Measurements from ENCODE around the gene ZBTB44.
"Not testable (repeated sequence)": the region's sequence is repeated elsewhere in the genome, so short reads cannot be mapped to it uniquely, and the experiment has no call there.

The ZBTB44 gene

GRCh38 chr11:130282111-130282510 lies 32.6 kb downstream of the ZBTB44 start:
- no peak for ATAC-seq
- H3K27ac Mint-ChIP-seq = no peak overlapping the region
- DNase-seq = no peak
- no peaks in the 10 kb centered on the region for H3K27me3 Mint-ChIP-seq
- H3K36me3 Mint-ChIP-seq (ENCODE audit: low read depth) = peaks cover 55% of the 10 kb centered on the region
- no peak overlapping the region for H3K4me3 Mint-ChIP-seq
- peaks cover 24% of the 10 kb centered on the region for H3K9me3 Mint-ChIP-seq
- H3K4me1 Mint-ChIP-seq = peaks cover 20% of the 10 kb centered on the region

- not testable (repeated sequence) for DNase-seq, H3K4me3 Mint-ChIP-seq, H3K27me3 Mint-ChIP-seq, ATAC-seq, H3K27ac Mint-ChIP-seq
- peaks cover 19% of the 10 kb centered on the region for H3K4me1 Mint-ChIP-seq
- H3K36me3 Mint-ChIP-seq (ENCODE audit: low read depth) = peaks cover 51% of the 10 kb centered on the region
- H3K9me3 Mint-ChIP-seq = peaks cover 27% of the 10 kb centered on the region
Measured at GRCh38 chr11:130281341-130281740, 33.4 kb downstream of the ZBTB44 start.

GRCh38 chr11:130279989-130280388 lies 34.7 kb downstream of the ZBTB44 start:
- DNase-seq (no peak), ATAC-seq (no peak)
- Mint-ChIP-seq H3K4me3 (no peak overlapping the region), H3K4me1 (peaks cover 19% of the 10 kb centered on the region), H3K27ac (no peak overlapping the region), H3K36me3 (ENCODE audit: low read depth) (peaks cover 48% of the 10 kb centered on the region), H3K9me3 (peaks cover 27% of the 10 kb centered on the region), H3K27me3 (no peaks in the 10 kb centered on the region)

GRCh38 chr11:130278745-130279144 lies 36.0 kb downstream of the ZBTB44 start:
- Mint-ChIP-seq H3K4me3 (peak overlapping the region; percentile 2), H3K27ac (peak overlapping the region; percentile 21), H3K4me1 (peaks cover 21% of the 10 kb centered on the region), H3K27me3 (no peaks in the 10 kb centered on the region), H3K36me3 (ENCODE audit: low read depth) (peaks cover 42% of the 10 kb centered on the region), H3K9me3 (peaks cover 27% of the 10 kb centered on the region)
- ATAC-seq (peak; percentile 40), DNase-seq (no peak)

GRCh38 chr11:130278151-130278550 lies 36.6 kb downstream of the ZBTB44 start:
- Mint-ChIP-seq H3K27ac (peak overlapping the region; percentile 19), H3K4me1 (peaks cover 21% of the 10 kb centered on the region), H3K27me3 (no peaks in the 10 kb centered on the region), H3K9me3 (peaks cover 27% of the 10 kb centered on the region), H3K36me3 (ENCODE audit: low read depth) (peaks cover 41% of the 10 kb centered on the region), H3K4me3 (peak overlapping the region; percentile 45)
- DNase-seq (no peak), ATAC-seq (no peak)

- ATAC-seq = no peak
- Mint-ChIP-seq H3K27ac (no peak overlapping the region), H3K36me3 (ENCODE audit: low read depth) (peaks cover 8% of the 10 kb centered on the region), H3K9me3 (peaks cover 5% of the 10 kb centered on the region), H3K27me3 (no peaks in the 10 kb centered on the region), H3K4me1 (peaks cover 2% of the 10 kb centered on the region), H3K4me3 (no peak overlapping the region)
- no peak for DNase-seq
Measured at GRCh38 chr11:130272336-130272735, 42.4 kb downstream of the ZBTB44 start.

GRCh38 chr11:130269326-130269943 lies 45.3 kb downstream of the ZBTB44 start:
- ATAC-seq (no peak), DNase-seq (no peak)
- Mint-ChIP-seq H3K4me1 (peaks cover 4% of the 10 kb centered on the region), H3K9me3 (no peaks in the 10 kb centered on the region), H3K36me3 (ENCODE audit: low read depth) (peaks cover 12% of the 10 kb centered on the region), H3K4me3 (no peak overlapping the region), H3K27me3 (no peaks in the 10 kb centered on the region), H3K27ac (no peak overlapping the region)

- Mint-ChIP-seq H3K9me3 (peaks cover 11% of the 10 kb centered on the region), H3K4me3 (no peak overlapping the region), H3K36me3 (ENCODE audit: low read depth) (peaks cover 44% of the 10 kb centered on the region), H3K4me1 (peaks cover 8% of the 10 kb centered on the region), H3K27me3 (no peaks in the 10 kb centered on the region), H3K27ac (no peak overlapping the region)
- DNase-seq (no peak), ATAC-seq (no peak)
Measured at GRCh38 chr11:130263351-130263750, 51.4 kb downstream of the ZBTB44 start.

GRCh38 chr11:130262424-130262823 lies 52.3 kb downstream of the ZBTB44 start:
- ATAC-seq (no peak), DNase-seq (no peak)
- peaks cover 14% of the 10 kb centered on the region for H3K9me3 Mint-ChIP-seq
- peaks cover 11% of the 10 kb centered on the region for H3K4me1 Mint-ChIP-seq
- H3K27ac Mint-ChIP-seq = no peak overlapping the region
- H3K27me3 Mint-ChIP-seq = no peaks in the 10 kb centered on the region
- H3K36me3 Mint-ChIP-seq (ENCODE audit: low read depth) = peaks cover 49% of the 10 kb centered on the region
- no peak overlapping the region for H3K4me3 Mint-ChIP-seq

- peaks cover 53% of the 10 kb centered on the region for H3K36me3 Mint-ChIP-seq (ENCODE audit: low read depth)
- no peak overlapping the region for H3K27ac Mint-ChIP-seq
- DNase-seq (no peak), ATAC-seq (no peak)
- peaks cover 14% of the 10 kb centered on the region for H3K4me1 Mint-ChIP-seq
- no peak overlapping the region for H3K4me3 Mint-ChIP-seq
- H3K9me3 Mint-ChIP-seq = peaks cover 14% of the 10 kb centered on the region
- H3K27me3 Mint-ChIP-seq = no peaks in the 10 kb centered on the region
Measured at GRCh38 chr11:130261571-130261970, 53.1 kb downstream of the ZBTB44 start.

GRCh38 chr11:130260742-130261141 lies 54.0 kb downstream of the ZBTB44 start:
- Mint-ChIP-seq H3K27ac (no peak overlapping the region), H3K36me3 (ENCODE audit: low read depth) (peaks cover 52% of the 10 kb centered on the region), H3K4me1 (peaks cover 19% of the 10 kb centered on the region), H3K27me3 (no peaks in the 10 kb centered on the region), H3K4me3 (no peak overlapping the region), H3K9me3 (peaks cover 14% of the 10 kb centered on the region)
- ATAC-seq = no peak
- DNase-seq = no peak

GRCh38 chr11:130260080-130260627 lies 54.6 kb downstream of the ZBTB44 start:
- Mint-ChIP-seq H3K4me3 (no peak overlapping the region), H3K36me3 (ENCODE audit: low read depth) (peaks cover 58% of the 10 kb centered on the region), H3K27ac (no peak overlapping the region), H3K27me3 (no peaks in the 10 kb centered on the region), H3K4me1 (peaks cover 20% of the 10 kb centered on the region), H3K9me3 (peaks cover 14% of the 10 kb centered on the region)
- DNase-seq (no peak), ATAC-seq (no peak)

GRCh38 chr11:130251763-130252162 lies 63.0 kb downstream of the ZBTB44 start:
- ATAC-seq, H3K27ac Mint-ChIP-seq, H3K4me3 Mint-ChIP-seq, DNase-seq, H3K27me3 Mint-ChIP-seq, H3K9me3 Mint-ChIP-seq: not testable (repeated sequence)
- Mint-ChIP-seq H3K4me1 (peaks cover 24% of the 10 kb centered on the region), H3K36me3 (ENCODE audit: low read depth) (peaks cover 44% of the 10 kb centered on the region)

- Mint-ChIP-seq H3K36me3 (ENCODE audit: low read depth) (peaks cover 30% of the 10 kb centered on the region), H3K4me1 (peaks cover 27% of the 10 kb centered on the region)
- H3K27me3 Mint-ChIP-seq, H3K9me3 Mint-ChIP-seq, DNase-seq, ATAC-seq, H3K27ac Mint-ChIP-seq, H3K4me3 Mint-ChIP-seq: not testable (repeated sequence)
Measured at GRCh38 chr11:130249929-130250328, 64.8 kb downstream of the ZBTB44 start.

GRCh38 chr11:130249371-130249770 lies 65.3 kb downstream of the ZBTB44 start:
- peaks cover 28% of the 10 kb centered on the region for H3K36me3 Mint-ChIP-seq (ENCODE audit: low read depth)
- no peak overlapping the region for H3K4me3 Mint-ChIP-seq
- H3K27ac Mint-ChIP-seq = no peak overlapping the region
- H3K9me3 Mint-ChIP-seq = peaks cover 8% of the 10 kb centered on the region
- ATAC-seq = no peak
- peaks cover 32% of the 10 kb centered on the region for H3K4me1 Mint-ChIP-seq
- no peaks in the 10 kb centered on the region for H3K27me3 Mint-ChIP-seq
- DNase-seq = no peak
